HG03066 (cell line): ENCODE measurements around the gene TLCD5.

Experiments used
- ATAC-seq: cut with Tn5 transposase; IDR thresholded peaks from one replicate; pipeline ENCODE4 v1.9.1; 2021; ENCODE audit warnings: low read depth; ENCODE audit not compliant: unreplicated experiment

TLCD5 gene

DNA sequence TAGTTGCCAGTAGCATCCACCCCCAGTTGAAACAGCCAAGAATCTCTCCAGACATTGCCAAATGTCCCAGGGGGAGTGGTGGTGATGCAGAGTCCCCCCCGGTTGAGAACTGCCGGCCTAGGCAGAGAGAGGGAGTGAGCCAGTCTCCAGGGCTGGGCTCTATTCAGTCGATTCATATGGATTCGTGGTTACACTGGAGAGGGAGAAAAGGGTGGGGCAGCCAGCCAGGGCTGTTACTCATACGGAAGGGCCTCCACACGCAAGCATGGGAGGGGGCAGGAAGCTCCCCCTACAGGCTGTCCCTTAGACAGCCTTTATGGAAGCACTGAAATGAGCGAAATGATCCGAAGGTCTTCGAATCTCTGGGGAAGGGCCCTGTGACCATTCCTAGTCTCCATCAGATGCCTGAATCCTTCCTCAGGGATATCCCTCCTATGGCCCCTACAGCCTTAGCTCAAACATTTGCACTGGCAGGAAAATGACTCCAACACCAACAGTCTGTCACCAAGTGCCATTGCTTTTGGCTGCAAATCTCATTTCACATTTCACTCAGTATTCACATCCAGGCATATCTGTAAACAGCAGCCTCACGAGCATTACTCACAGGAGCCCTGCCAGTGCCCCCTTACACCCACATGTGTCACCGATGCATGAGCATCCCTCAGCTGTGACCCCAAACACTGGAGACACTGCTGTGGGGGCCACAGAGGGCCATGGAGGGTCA is 18.4 kb upstream of the TLCD5 start:
- ATAC-seq, result no peak

DNA sequence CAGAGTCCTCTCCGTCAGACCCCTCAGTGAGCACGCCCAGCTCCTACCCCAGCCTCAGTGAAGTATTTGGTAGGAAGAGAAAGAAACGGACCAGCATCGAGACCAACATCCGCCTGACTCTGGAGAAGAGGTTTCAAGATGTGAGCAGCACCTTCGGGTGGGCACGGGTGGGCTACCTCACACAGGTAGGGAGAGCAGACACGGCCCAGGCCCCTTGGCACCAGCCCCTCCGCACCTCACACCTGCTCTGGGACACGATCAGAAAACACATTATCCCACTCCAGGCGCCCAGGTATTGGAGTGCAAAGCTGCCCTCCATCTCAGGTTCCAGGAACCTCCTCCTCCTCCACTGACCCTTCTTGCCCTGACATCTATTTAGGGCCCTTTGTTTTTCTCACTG is 17.6 kb upstream of the TLCD5 start:
- ATAC-seq, result no peak

DNA sequence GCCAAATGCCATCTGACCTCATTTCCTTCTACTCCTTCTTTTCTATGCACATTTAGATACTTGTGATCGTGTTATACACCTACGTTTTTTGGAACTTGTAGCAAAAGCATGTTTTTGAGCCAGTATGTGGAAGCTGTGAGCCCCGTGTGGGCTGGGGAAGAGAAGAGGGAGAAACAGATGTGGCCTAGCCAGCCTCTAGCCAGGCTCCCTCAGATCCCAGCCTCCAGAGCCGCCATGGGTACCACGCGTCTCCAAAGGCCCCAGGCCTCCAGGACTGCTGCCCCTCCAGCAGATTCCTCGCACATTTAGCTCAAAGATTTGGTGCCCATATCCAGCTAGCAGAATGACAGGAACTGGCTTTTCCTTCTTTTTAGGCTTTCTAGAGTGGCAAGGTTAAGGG is 17.0 kb upstream of the TLCD5 start:
- ATAC-seq, result no peak

DNA sequence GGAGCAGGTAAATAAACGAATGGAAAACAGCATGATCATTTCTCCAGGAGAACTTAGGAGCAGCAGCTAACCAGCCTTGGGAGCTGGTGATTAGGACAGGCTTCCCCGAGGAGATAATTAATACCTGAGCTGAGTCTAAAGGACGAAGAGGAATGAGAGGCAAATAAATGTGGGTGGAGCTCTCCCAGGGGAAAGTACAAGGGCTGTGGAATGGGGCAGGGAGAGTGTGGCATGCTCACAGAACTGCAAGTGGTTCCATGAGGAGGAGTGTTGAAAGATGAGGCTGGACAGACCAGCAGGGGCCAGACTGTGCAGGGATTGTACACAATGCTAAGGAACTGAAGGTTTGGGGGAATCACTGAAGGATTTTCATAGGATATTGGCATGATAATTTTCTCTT is 14.2 kb upstream of the TLCD5 start:
- ATAC-seq, result no peak

DNA sequence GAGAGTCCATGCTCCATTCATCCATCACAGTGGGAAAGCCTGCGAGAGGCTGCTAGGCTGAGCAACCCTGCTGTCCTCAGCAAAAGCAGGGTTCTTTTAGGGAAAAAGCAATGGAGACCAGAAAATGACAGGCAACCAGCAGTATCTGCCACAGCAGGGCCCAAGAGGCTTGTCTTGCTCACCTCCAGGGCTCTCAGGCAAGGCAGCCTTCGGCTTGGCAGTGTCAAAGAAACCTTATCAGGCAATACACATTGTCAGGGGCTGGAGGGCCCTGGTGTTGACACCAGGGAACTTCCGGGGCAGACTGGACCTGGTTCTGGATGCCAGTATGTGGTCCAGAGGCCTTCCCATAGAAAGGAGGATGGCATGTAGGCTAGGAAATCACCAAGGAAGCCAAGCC is 10.2 kb upstream of the TLCD5 start:
- no peak for ATAC-seq

DNA sequence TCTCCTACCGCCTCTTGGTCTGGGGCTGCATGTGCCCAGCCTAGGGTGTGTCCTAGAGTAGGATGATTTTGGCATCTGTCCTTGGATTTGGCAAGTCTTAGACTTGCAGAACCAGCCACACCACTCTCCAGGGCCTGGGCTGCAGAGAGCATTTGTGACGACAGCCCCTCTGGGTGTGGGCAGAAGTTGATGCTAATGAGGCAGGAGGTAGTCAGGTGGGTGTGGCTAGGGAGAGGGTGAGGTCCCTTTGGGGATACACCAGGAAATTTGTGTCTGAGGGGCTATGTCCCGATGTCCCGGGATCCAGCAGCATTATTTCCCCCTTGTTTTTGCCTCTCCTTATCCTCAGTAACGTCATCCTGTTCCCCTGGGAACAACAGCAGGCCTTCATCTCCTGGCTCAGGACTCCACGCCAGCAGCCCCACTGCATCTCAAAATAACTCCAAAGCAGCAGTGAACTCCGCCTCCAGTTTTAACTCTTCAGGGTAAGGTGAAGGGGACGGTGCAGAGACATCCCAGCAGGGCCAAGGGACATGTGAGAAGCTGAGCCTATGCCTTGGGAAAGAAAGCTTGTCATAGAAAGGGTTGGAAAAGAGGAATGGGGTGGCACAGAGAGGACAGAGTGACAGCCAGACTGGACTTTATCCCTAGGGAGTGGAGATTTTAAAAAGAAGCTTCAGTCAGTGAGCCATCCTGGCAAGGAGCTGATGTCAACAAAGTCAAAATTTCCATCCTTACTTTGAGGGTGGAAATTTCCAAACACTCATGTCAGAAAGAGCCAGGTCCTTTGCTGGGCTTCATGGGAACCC is 8.0 kb upstream of the TLCD5 start:
- no peak for ATAC-seq

DNA sequence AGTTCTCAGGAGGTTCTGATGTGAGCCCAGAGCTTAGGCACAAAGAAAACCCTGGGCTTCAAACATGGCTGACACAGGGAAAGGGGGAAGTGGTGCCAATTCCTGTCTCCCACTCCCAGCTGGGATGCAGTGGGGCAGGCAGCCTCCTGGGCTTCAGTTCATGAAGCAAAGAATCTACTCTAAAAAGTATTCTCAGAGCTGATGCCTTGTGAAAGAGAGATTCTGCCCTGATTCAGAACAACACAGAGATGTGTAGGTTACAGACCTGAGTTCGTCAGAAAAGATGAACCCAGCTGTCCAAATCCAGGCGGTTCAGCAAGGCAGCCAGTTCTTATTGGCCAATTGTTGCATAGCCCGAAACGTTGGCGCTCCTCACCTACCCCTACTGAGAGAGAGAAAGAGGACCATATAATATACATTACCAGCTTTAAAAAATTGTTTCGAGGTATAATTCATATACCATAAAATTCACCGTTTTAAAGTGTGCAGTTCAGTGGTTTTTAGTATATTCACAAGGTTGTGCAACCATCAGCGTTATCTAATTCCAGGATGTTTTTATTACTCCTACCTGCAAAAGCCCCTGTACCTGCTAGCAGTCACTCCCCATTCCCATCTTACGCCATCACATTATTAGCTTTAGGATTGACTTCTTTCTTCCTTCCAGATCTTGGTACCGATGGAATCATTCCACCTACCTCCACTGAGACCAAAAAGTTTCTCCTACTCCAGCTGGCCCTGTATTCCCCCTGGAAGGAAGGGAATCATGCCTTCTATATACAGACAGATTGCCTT is 7.2 kb upstream of the TLCD5 start:
- no peak for ATAC-seq

DNA sequence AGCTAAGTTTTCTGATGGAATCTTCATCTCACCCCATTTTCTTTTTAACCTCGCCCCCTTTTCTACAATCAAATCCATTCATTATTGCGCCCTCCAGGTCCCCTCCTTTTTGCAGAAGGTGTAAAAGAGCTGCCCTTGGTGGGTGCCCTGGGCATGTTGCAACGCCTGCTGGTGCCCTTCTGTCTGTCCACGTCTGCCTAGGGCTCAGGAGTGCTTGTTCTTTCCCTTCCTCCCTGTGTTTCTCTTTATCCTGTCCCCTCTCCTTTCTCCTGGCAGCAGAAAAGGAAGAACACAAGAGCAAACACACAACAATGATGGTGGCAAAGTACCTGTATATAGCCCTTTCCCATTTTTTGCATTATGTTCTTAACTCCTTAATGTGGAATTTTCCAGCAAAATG is 6.2 kb upstream of the TLCD5 start:
- no peak for ATAC-seq

DNA sequence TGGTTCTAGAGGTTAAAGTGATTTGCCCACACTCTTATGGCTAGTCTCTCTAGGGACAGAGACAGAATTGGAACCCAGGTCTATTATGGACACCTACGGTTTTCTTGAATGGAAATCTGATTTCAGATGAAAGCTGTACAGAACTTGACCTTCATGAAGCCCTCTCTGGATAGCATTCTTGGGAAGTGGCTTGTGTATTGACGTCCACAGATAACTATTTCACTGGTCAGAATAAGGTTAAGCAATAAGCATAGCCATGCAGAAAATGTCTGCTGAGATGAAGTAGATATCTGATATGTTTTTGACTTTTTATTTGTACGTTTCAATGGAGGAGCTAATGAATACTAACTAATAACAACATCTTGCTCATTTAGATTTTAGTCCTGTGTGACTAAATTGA is 1.1 kb downstream of the TLCD5 start:
- no peak for ATAC-seq

DNA sequence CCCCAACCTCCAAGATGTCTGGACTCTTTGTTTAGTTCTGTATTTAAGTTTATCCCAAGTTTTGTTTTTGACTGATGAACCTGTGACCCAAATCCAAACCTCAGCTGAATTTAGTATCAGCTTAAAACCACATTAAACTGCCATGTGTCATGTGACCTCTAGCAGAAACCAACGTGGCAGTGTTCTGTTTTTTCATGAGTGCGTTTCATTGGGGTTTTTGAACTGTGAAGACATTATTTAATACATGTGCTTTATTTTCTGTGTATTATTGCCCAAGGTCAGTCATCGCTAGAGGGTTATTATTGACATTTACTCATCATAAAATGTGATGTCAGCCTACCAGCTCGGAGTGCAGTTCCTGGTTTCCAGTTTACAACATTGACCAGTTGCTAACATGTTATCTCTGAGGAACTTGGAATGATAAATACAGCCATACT is 1.8 kb downstream of the TLCD5 start:
- no peak for ATAC-seq

DNA sequence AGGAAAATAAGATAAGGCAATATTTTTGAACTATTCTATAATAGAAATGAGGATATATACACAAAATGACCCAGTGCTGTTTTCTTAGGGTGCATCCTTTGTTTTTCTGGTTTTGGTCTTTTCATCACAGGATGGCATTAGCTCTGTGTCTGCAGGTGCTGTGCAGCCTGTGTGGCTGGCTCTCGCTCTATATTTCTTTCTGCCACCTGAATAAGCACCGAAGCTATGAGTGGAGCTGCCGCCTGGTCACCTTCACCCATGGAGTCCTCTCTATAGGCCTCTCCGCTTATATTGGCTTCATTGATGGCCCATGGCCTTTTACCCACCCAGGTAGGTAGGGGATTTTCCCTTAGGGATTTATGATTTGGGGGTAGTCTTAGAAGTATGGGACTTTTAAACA is 2.2 kb downstream of the TLCD5 start:
- no peak for ATAC-seq

DNA sequence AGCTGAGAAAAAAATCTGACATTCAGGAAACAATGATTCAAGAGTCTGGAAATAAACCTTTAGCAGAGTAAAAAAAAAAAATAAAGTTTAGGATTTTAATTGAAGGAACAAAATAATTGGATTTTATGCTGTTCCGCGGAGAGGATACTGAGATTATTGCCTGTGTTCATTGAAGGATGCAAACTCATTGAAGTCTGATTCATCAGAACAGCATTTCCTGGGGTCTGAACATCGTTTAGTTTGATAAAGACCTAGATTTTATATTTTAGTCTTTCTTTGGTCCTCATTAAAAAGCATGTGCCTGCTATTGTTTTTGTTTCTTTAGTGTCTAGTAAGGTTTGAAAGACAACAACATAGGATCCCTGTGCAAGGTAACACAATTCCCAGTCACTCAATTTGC is 4.5 kb downstream of the TLCD5 start:
- ATAC-seq, result no peak

DNA sequence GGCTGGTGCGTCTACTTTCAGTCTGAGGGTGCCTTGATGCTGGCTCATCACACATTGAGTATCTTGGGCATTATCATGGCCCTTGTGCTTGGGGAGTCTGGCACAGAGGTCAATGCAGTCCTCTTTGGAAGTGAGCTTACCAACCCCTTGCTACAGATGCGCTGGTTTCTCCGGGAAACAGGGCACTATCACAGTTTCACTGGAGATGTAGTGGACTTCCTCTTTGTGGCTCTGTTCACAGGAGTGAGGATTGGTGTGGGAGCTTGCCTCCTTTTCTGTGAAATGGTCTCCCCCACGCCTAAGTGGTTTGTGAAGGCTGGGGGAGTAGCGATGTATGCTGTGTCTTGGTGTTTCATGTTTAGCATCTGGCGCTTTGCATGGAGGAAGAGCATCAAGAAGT is 4.9 kb downstream of the TLCD5 start:
- no peak for ATAC-seq

DNA sequence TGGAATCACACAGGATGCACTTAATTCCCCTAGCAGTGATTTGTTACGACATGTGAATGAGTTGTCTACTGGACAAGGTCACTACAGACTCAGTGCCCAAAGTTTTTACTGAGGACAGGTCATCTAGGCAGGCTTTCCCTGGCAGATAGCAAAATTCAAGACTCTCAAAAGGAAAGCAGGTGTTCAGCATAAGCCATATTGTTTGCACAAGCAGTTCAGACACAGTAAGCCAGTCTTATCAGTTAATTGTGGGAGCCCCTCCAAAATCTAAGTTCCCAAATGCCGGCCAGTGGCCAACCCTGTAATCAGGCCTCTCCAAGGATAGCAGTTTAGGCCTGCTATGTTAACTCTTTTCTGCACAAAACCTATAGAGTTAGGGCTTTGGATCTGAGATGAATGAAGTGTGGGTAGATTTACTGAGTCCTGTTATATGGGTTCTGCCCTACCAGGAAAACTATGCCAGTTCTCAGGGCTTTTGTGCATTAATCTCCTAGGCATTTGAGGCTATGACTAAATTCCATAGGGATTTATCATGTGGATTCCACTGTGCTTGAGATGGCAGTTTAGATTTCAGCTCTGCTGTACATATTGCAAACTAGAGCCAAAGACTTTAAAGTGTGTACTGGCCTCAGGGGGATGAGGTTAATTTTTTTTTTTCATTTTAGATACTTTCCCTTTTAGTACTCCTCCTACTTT is 6.3 kb downstream of the TLCD5 start:
- ATAC-seq, result no peak

DNA sequence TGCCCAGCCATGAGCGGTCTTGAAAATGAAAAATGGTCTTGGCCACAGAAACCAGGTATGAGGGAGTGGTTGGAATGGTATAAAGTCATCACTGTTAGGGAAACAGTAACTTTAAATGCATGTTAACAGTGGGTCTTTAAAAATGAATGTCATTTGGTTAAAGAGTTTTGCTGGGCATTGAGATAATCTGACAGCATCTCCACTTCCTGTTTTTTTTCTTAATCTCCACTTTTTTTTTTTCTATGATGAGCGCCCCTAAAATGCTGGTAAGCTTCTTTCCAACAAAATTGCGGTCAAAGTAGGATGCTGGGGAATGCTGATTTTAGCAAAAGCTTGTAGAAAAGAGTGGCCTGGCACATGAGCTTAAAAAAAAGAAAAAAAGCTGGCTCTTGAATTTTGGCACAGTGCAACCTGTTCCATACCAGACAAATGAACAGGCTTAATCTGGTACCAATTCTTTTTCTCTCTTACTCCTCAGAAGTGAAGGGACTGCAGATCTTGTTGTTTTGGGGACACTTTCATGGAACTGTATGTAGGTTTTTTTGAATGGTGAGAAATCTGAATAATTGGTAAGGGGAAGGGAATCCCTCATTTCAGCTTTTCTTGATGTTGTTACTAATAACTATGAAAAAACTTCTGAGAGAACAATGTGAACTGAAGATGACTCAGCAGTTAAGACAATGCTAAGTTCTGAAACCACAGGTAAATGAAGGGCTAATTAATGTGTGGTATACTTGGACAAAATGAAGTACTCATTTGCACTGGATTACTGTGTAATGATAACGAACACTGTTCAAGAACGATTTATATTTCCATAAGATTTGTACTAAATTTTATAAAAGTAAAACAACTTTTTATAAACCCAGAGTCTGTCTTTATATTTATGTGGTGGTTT is 8.0 kb downstream of the TLCD5 start:
- ATAC-seq, result no peak

DNA sequence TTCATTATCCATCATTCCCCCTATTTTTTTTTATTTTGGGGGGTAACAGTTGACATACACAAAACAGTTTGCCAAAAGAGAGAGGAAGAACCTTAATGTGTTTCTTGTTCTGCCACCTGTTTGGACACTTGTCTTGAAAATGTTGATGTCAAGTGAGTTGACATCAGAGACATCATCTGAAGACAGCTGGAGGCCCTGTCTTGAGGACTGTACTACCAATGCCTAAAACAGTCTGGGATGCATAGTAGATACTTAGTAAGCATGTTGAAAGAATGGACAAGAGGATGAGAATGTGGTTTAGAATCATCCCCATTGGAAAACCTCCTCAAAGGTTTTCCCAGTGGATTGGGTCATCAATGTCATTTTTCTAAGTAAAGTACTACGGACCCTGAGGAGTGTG is 8.7 kb downstream of the TLCD5 start:
- no peak for ATAC-seq

DNA sequence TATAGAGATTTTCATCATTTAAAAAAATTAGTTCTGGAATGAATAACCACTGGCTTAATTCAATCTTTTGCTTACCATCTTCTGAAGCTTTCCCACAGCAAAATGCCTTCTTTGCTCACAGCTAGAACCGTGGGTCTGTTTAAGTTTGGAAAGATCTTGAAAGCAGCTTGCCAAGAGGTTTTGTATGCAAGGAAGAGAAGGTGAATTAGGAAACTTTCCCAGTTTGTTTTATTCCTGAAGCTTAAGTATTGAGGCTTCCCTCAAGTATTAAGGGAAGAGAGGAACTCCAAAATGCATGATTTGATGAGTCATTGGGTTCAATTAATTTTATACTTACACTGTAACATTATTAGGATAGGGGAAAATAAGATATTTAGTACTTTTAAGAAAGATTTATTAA is 9.2 kb downstream of the TLCD5 start:
- ATAC-seq, result no peak

DNA sequence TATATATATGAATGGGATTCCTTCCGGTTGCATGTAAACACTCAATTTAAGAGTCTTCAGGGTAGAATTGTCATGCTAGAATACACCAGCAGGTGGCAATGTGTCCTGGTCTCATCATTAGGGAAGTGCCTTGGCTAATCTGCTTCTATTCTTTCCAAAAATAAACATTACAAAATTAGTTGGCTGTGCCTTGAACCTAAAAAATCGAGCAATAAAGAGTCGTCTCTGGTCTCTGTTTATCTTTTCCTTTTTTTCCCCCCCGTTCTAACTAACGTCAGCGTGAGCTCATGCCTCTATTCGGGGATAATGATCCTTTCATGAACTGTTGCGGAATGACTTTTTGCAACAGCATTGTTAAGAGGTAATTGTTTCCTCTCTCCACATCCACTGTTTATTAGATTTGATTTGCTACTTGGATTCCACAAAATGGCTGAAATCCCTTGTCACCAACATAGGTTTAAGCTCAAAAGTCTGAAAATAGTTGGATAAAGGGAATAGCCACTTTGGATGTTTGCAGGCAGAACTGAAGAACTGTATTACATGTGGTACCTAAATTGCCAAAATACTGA is 9.9 kb downstream of the TLCD5 start:
- ATAC-seq, result no peak

DNA sequence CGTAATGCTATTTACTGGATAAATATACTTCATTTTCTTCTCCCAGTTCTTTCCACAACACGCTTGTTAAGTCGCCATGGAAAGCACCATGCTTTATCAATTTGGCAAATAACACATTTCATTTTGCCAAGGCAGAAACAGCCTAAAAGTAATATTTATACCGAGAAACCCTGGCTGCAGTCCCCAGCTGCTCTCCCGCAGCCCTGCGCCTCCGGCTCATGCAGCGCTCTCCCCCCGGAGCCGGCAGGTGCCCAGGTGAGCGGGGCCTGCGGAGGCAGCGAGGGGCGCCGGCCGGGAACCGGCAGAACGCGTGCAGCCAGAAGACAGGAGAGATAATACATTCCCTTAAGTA is 10.4 kb downstream of the TLCD5 start:
- peak; percentile 16 for ATAC-seq
